DND-41 (cell line): ENCODE results near the gene PHF20.
"Not testable (repeated sequence)": the region's sequence is repeated elsewhere in the genome, so short reads cannot be mapped to it uniquely, and the experiment has no call there.

Experiments
- ATAC-seq: fragments of 200-7000 bp; cut with Tn5 transposase; 3 replicates; pipeline ENCODE4 v1.9.1; 2021; ENCODE audit warnings: low read depth; ENCODE audit not compliant: insufficient read depth
- DNase-seq: peaks from one replicate; pipeline ENCODE4 v3.0.0-alpha.2; 2020
- H2AFZ ChIP-seq: 2 replicates; pipeline ENCODE4 v1.6.0; 2012; ENCODE audit warnings: low read depth, low read length
- H3K27ac ChIP-seq: 2 replicates; pipeline ENCODE4 v1.5.1; 2012; ENCODE audit warnings: low read length, inconsistent platforms
- H3K27me3 ChIP-seq: fragments of 200-600 bp; sonication (generic); 2 replicates; pipeline ENCODE4 v1.6.0; 2012; ENCODE audit warnings: low read length, mild to moderate bottlenecking, inconsistent platforms; ENCODE audit not compliant: insufficient read depth, poor library complexity
- H3K36me3 ChIP-seq: 2 replicates; pipeline ENCODE4 v1.5.1; 2012; ENCODE audit warnings: low read length, inconsistent platforms; ENCODE audit not compliant: insufficient read depth
- H3K4me1 ChIP-seq: 2 replicates; pipeline ENCODE4 v1.5.1; 2012; ENCODE audit warnings: mild to moderate bottlenecking, low read length; ENCODE audit not compliant: insufficient read depth
- H3K4me2 ChIP-seq: 2 replicates; pipeline ENCODE4 v1.6.0; 2012; ENCODE audit warnings: mild to moderate bottlenecking, moderate library complexity, low read length, inconsistent platforms; ENCODE audit not compliant: insufficient read depth
- H3K4me3 ChIP-seq, 2 experiments: fragments of 200-600 bp in 1 of 2; shearing (Covaris generic) in 1 of 2; 2 replicates each; pipeline ENCODE4 v1.5.1; 2012 to 2016; ENCODE audit warnings: inconsistent platforms in 2 of 2, low read length in 2 of 2, mild to moderate bottlenecking in 2 of 2, low read depth in 1 of 2, moderate library complexity in 1 of 2
- H3K79me2 ChIP-seq: 2 replicates; pipeline ENCODE4 v1.6.0; 2012; ENCODE audit warnings: low read length, inconsistent platforms; ENCODE audit not compliant: insufficient read depth
- H3K9ac ChIP-seq: 2 replicates; pipeline ENCODE4 v1.6.0; 2012; ENCODE audit warnings: low read depth, mild to moderate bottlenecking, inconsistent platforms, low read length, moderate library complexity
- H3K9me3 ChIP-seq: 2 replicates; pipeline ENCODE4 v1.5.1; 2012; ENCODE audit warnings: low read length, moderate library complexity, mild to moderate bottlenecking, inconsistent platforms; ENCODE audit not compliant: insufficient read depth, severe bottlenecking
- H4K20me1 ChIP-seq: 2 replicates; pipeline ENCODE4 v1.6.0; 2012; ENCODE audit warnings: low read length; ENCODE audit not compliant: insufficient read depth
- CTCF ChIP-seq: IDR thresholded peaks from 2 replicates; pipeline ENCODE4 v1.5.1; 2012; ENCODE audit warnings: borderline replicate concordance, low read length, moderate library complexity, mild to moderate bottlenecking; ENCODE audit not compliant: poor library complexity, severe bottlenecking; ENCODE audit errors: extremely low read depth
- EZH2 ChIP-seq: IDR thresholded peaks from 3 replicates; pipeline ENCODE4 v1.6.1; 2012; ENCODE audit warnings: borderline replicate concordance, low read depth, mild to moderate bottlenecking, moderate library complexity, low read length, inconsistent platforms; ENCODE audit not compliant: severe bottlenecking

The PHF20 gene

GRCh38 chr20:35888657-35889056, 116.8 kb downstream of the PHF20 start:
- H3K9ac ChIP-seq = no peak overlapping the region
- peaks cover 33% of the 10 kb centered on the region for H3K36me3 ChIP-seq
- ATAC-seq = no peak
- no peak overlapping the region for H3K4me2 ChIP-seq
- DNase-seq = no peak
- H3K4me3 ChIP-seq = no peak overlapping the region
- no peak for TF ChIP-seq CTCF
- TF ChIP-seq EZH2 = no peak
- no peak overlapping the region for H3K27ac ChIP-seq
- no peaks in the 10 kb centered on the region for H3K27me3 ChIP-seq
- H3K79me2 ChIP-seq = peaks cover 9% of the 10 kb centered on the region; the same call in 1 of the 2 replicates
- no peaks in the 10 kb centered on the region for H3K9me3 ChIP-seq
- peaks cover 9% of the 10 kb centered on the region; the same call in 1 of the 2 replicates for H4K20me1 ChIP-seq
- no peak overlapping the region for H2AFZ ChIP-seq
- no peaks in the 10 kb centered on the region for H3K4me1 ChIP-seq

DNA sequence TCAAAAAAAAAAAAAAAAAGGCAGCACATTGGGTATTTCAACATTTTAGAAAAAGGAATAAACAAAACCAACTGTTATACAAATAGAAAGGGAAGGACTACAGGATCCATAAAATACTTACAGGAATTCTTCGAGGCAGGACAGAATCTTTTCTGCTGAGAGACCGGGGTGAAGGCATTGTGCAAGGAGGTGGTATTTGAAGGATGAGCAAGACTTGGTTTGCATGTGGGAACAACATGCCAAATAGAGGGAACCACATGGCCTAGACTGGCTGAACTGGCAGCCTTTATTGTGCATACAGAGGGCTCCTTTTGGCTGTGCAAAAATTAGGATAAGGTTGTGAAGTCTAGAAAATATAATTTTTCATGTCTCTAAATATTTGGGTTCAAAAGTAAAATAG, 119.6 kb downstream of the PHF20 start:
- Histone ChIP-seq H3K4me2 (no peak overlapping the region), H4K20me1 (peaks cover 9% of the 10 kb centered on the region; the same call in 1 of the 2 replicates), H3K9ac (no peak overlapping the region), H3K4me3 (no peak overlapping the region), H3K27me3 (no peaks in the 10 kb centered on the region), H2AFZ (no peak overlapping the region), H3K36me3 (peaks cover 28% of the 10 kb centered on the region), H3K27ac (no peak overlapping the region), H3K79me2 (peaks cover 9% of the 10 kb centered on the region; the same call in 1 of the 2 replicates), H3K4me1 (no peaks in the 10 kb centered on the region), H3K9me3 (no peaks in the 10 kb centered on the region)
- no peak for TF ChIP-seq CTCF
- TF ChIP-seq EZH2 = no peak
- ATAC-seq = no peak
- no peak for DNase-seq

GRCh38 chr20:35892871-35893270, 121.1 kb downstream of the PHF20 start:
- Histone ChIP-seq H4K20me1 (no peaks in the 10 kb centered on the region; the same call in 1 of the 2 replicates), H3K4me2 (no peak overlapping the region), H2AFZ (no peak overlapping the region), H3K4me3 (no peak overlapping the region), H3K36me3 (peaks cover 18% of the 10 kb centered on the region; the same call in 1 of the 2 replicates), H3K9ac (no peak overlapping the region), H3K9me3 (no peaks in the 10 kb centered on the region), H3K27ac (no peak overlapping the region), H3K27me3 (no peaks in the 10 kb centered on the region), H3K79me2 (0 out of 2 replicates have a peak, but pooled peaks cover 5% of the 10 kb centered on the region), H3K4me1 (no peaks in the 10 kb centered on the region)
- DNase-seq (no peak), ATAC-seq (no peak)
- no peak for TF ChIP-seq EZH2

GRCh38 chr20:35893942-35894341, 122.1 kb downstream of the PHF20 start:
- Histone ChIP-seq H3K27me3 (no peaks in the 10 kb centered on the region), H3K9ac (no peak overlapping the region), H3K27ac (no peak overlapping the region), H3K9me3 (no peaks in the 10 kb centered on the region), H3K4me3 (no peak overlapping the region), H2AFZ (no peak overlapping the region), H3K4me1 (no peaks in the 10 kb centered on the region), H4K20me1 (no peaks in the 10 kb centered on the region; the same call in 1 of the 2 replicates), H3K79me2 (0 out of 2 replicates have a peak, but pooled peaks cover 5% of the 10 kb centered on the region), H3K4me2 (no peak overlapping the region), H3K36me3 (peaks cover 18% of the 10 kb centered on the region; the same call in 1 of the 2 replicates)
- DNase-seq (no peak), ATAC-seq (no peak)
- TF ChIP-seq CTCF (no peak), EZH2 (no peak)

- H2AFZ ChIP-seq, H3K27me3 ChIP-seq, H3K4me3 ChIP-seq, H3K9ac ChIP-seq, H3K27ac ChIP-seq, H3K79me2 ChIP-seq, DNase-seq, H4K20me1 ChIP-seq, H3K4me2 ChIP-seq, H3K9me3 ChIP-seq, ATAC-seq, H3K4me1 ChIP-seq: not testable (repeated sequence)
- H3K36me3 ChIP-seq = peaks cover 23% of the 10 kb centered on the region; the same call in 1 of the 2 replicates
Observed at GRCh38 chr20:35895516-35895915, 123.7 kb downstream of the PHF20 start.
